GM10248 (cell line): Measurements from ENCODE around the gene SLC35F4.
A peak's percentile ranks its signal among the peaks of the same experiment; 100 is the strongest.

Experiments
- CTCF ChIA-PET: fragments of 300-600 bp; sonication (Branson Sonifier 250); formaldehyde crosslinking; extraction: SDS; loops from one replicate; lab custom pipeline; 2021; ENCODE audit warnings: antibody characterized with exemption; lab: Yijun Ruan, JAX
- POLR2A ChIA-PET: fragments of 350-650 bp; sonication (Branson Sonifier 250); formaldehyde crosslinking; extraction: SDS; loops from one replicate; lab custom pipeline; 2020; ENCODE audit warnings: antibody characterized with exemption; lab: Yijun Ruan, JAX
- DNase-seq: peaks from one replicate; pipeline ENCODE4 v3.0.0; 2012; ENCODE audit errors: extremely low spot score
- TF ChIP-seq, protein P1 (sequence below): IDR thresholded peaks from 2 replicates; pipeline ENCODE4 v1.5.1; 2012; ENCODE audit warnings: mild to moderate bottlenecking, low read depth; ENCODE audit errors: extremely low read depth, missing control alignments, control extremely low read depth

Gene SLC35F4

DNA sequence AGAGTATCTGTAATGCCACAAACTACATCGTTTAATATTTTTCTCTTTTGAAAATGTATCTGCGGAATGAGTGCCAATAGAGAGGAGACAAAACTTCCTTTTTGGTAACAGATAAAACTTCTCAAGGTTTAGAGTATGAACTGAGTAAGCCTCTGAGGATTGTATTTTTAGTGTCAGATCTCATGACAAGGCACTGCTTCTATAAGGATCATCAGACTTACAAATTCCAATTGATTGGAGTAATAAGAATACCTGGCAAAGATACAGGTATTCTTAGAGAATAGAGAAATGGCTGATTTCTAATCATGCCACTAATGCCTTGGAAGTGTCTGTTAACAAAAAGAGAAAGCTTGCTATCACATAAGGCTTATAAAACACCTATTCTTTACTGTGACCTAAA lies 45.3 kb downstream of the SLC35F4 start:
- no peak for DNase-seq
- TF ChIP-seq, protein P1, sequence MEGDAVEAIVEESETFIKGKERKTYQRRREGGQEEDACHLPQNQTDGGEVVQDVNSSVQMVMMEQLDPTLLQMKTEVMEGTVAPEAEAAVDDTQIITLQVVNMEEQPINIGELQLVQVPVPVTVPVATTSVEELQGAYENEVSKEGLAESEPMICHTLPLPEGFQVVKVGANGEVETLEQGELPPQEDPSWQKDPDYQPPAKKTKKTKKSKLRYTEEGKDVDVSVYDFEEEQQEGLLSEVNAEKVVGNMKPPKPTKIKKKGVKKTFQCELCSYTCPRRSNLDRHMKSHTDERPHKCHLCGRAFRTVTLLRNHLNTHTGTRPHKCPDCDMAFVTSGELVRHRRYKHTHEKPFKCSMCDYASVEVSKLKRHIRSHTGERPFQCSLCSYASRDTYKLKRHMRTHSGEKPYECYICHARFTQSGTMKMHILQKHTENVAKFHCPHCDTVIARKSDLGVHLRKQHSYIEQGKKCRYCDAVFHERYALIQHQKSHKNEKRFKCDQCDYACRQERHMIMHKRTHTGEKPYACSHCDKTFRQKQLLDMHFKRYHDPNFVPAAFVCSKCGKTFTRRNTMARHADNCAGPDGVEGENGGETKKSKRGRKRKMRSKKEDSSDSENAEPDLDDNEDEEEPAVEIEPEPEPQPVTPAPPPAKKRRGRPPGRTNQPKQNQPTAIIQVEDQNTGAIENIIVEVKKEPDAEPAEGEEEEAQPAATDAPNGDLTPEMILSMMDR, result no peak
- POLR2A ChIA-PET, result no interaction called here
- CTCF ChIA-PET, result no interaction called here

DNA sequence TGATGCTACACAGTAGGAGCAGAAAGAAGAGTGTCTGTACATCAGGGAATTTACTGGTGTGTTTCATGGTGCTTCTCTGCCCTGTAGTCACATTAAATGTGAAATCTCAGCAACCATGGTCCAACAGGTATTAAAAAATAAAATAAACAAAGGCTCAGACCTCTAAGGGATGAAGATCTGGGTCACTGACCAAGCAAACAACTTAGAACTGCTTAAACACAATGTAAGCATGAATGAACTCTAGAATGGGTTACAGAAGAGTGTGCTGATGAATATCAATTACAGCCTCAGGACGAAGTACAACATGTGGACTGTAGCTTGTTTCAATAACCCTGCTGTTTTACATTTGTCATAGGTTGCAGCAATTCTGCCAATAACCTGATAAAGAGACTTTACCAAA lies 47.4 kb downstream of the SLC35F4 start:
- CTCF ChIA-PET, result no interaction called here
- POLR2A ChIA-PET, result no interaction called here
- TF ChIP-seq, protein P1, result no peak
- no peak for DNase-seq

DNA sequence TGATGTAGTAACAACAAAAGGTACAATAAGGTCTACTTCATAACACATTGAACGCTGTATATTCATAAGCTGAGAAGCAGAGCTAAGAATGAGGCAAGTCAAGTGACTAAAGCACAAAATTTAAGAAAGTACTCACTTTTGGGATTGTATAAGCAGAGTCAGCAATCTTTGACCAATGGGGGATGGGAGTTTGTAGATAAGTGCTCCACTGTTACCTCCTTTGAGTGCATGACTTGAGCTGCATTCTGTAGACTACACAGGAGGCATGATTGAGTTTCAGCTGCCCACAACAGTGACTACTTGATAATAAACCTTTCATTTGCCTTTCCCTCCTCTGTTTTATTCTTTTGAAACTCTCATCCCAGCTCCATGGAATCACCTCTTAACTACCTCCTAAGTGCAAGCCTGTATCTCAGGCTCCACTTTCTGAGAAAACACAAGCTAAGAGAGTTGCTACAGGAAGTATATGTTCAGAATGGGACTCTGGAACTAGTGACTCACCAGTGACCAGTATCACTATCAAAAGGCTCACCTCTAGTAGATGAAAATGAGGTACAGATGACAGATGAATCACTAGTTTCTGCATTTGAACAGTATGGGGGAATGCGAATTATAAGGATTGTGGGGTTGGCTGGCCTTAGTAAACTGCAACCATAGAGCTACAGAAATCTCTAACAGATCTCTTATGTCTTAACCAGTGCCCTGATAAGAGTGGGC lies 49.2 kb downstream of the SLC35F4 start:
- ChIA-PET CTCF (no interaction called here), POLR2A (no interaction called here)
- TF ChIP-seq, protein P1, result no peak
- peak; percentile 4 for DNase-seq

DNA sequence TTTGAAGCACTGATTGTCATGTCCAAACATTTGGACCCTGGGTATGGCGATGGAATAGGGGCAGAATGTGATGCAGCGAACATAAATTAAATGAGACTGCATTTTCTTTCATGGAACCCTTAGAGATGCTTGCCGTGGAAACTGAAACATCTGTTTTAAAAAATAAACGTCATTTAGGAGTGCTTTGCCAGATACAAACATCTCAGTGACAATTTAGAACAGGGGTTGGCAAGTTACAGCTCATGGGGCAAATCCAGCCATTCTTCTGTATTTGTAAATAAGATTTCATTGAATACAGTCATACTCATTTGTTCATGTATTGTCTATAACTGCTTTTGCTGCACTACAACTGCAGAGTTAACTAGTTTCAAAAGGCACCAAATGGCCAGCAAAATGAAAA lies 51.2 kb downstream of the SLC35F4 start:
- TF ChIP-seq, protein P1, result no peak
- ChIA-PET CTCF (no interaction called here), POLR2A (no interaction called here)
- no peak for DNase-seq

DNA sequence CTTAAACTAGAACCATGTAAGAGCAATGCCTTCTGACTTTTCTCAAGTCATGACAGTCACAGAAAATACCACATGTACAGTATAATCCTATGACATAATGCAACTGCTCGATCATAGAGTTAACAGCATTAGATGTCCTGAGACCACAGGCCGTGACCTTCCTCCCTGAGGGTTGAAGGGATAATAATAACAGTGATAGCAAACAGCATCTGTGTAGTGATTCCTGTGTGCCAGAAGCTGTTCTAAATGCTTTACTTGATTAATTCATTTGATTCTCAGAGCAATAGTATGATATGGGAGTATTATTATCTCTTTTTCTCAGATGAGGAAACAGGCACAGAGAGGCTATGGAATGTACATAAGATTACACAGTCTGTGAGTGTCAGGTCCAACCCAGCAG lies 53.2 kb downstream of the SLC35F4 start:
- CTCF ChIA-PET, result no interaction called here
- POLR2A ChIA-PET, result no interaction called here
- no peak for DNase-seq
- TF ChIP-seq, protein P1, result no peak

DNA sequence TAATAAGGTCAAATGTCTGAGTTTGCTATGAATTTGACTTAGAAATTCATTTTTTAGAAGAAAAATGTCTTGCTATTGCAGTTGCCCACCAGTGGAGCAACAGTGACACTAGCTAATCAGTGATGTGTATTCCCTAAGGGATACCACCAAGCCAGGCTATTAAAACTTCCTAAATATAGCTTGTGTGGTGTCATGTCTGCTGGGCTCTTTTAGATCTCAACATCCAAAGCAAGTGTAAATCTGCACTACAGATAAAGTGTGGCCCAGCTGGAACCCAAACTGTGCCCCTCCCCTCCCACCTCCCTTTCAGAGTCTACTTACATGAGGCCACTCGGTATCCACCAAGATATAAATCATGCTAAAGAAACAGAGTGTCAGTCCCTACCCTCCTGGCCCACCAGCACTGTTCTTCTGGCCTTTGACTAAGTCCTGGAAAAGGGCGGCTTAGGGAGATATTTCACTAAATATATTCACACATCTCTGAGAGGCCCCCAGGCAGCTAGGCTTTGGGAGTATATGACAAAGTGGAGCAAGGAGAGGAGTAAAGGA lies 53.8 kb downstream of the SLC35F4 start:
- ChIA-PET CTCF (interaction anchor here (1.5 kb wide), 2 partner anchors 10 to 17 kb away, joined by 3 read pairs; no protein-coding TSS in a partner anchor), POLR2A (interaction anchor here (0.5 kb wide), 1 partner anchor 9 kb away, joined by 3 read pairs; no protein-coding TSS in a partner anchor)
- TF ChIP-seq, protein P1, result no peak
- no peak for DNase-seq
